Panc1 (cell line): ENCODE data around the gene RIMBP2. TPM values are rescaled to one million over a fixed set of nuclear protein-coding genes. Genes with fewer than 3 reads are reported as not detected.

ENCODE experiments used
- ATAC-seq: fragments of 200-7000 bp; cut with Tn5 transposase; 2 replicates; pipeline ENCODE4 v1.9.1; 2020; ENCODE audit warnings: mild to moderate bottlenecking, moderate library complexity
- BruUV-seq: library from RNA; stranded (reverse); fragments of 400-500 nt; replicated peaks from 2 replicates; lab custom pipeline; 2021; lab: Mats Ljungman, UMichigan
- CTCF ChIA-PET: fragments of 300-600 bp; sonication (Branson Sonifier 250); formaldehyde crosslinking; loops from one replicate; lab custom pipeline; 2022; ENCODE audit warnings: antibody characterized with exemption; lab: Charles Lee
- POLR2A ChIA-PET: fragments of 300-600 bp; sonication (Branson Sonifier 250); formaldehyde crosslinking; loops from one replicate; lab custom pipeline; 2022; ENCODE audit warnings: antibody characterized with exemption; lab: Charles Lee
- DNase-seq: peaks from one replicate; pipeline ENCODE4 v3.0.0-alpha.2; 2010; ENCODE audit warnings: low read depth, low spot score
- H3K27ac ChIP-seq: 2 replicates; pipeline ENCODE4 v1.5.1; 2011; ENCODE audit warnings: mild to moderate bottlenecking, low read length, inconsistent platforms
- H3K27me3 ChIP-seq: fragments of 200-500 bp; sonication (Bioruptor generic); 2 replicates; pipeline ENCODE4 v1.6.0; 2014; ENCODE audit warnings: low read length, inconsistent platforms; ENCODE audit not compliant: control insufficient read depth, insufficient read depth
- H3K36me3 ChIP-seq: fragments of 200-500 bp; sonication (Bioruptor generic); 2 replicates; pipeline ENCODE4 v1.5.1; 2014; ENCODE audit warnings: inconsistent platforms, mild to moderate bottlenecking, low read length, moderate library complexity; ENCODE audit not compliant: control insufficient read depth, insufficient read depth
- H3K4me1 ChIP-seq: 2 replicates; pipeline ENCODE4 v1.5.1; 2011; ENCODE audit warnings: inconsistent platforms, mild to moderate bottlenecking, low read length, moderate library complexity; ENCODE audit not compliant: control insufficient read depth, insufficient read depth
- H3K4me3 ChIP-seq, 2 experiments: 2 replicates each; pipeline ENCODE4 v1.5.1; 2011 to 2012; ENCODE audit warnings: low read depth in 2 of 2, low read length in 2 of 2, mild to moderate bottlenecking in 2 of 2, inconsistent platforms in 1 of 2, moderate library complexity in 1 of 2
- H3K9me3 ChIP-seq: fragments of 200-500 bp; sonication (Bioruptor generic); 2 replicates; pipeline ENCODE4 v1.5.1; 2014; ENCODE audit warnings: low read depth, mild to moderate bottlenecking, inconsistent platforms, low read length, moderate library complexity; ENCODE audit not compliant: control insufficient read depth, insufficient read depth
- CTCF ChIP-seq: fragments of 450-650 bp; IDR thresholded peaks from 2 replicates; pipeline ENCODE4 v1.5.1; 2017; ENCODE audit warnings: mild to moderate bottlenecking
- POLR2AphosphoS5 ChIP-seq: IDR thresholded peaks from 2 replicates; pipeline ENCODE4 v1.6.1; 2012; ENCODE audit warnings: mild to moderate bottlenecking, low read depth, low read length, moderate library complexity
- REST ChIP-seq, 2 experiments: IDR thresholded peaks; 2 replicates each; pipeline ENCODE4 v1.6.1; 2011 to 2012; ENCODE audit warnings: low read depth in 2 of 2, control low read depth in 1 of 2, low read length in 1 of 2, mild to moderate bottlenecking in 1 of 2, moderate library complexity in 1 of 2; ENCODE audit not compliant: insufficient read depth in 1 of 2
- SIN3A ChIP-seq: IDR thresholded peaks from 2 replicates; pipeline ENCODE4 v1.6.1; 2012; ENCODE audit warnings: low read depth, mild to moderate bottlenecking, low read length, moderate library complexity, borderline replicate concordance; ENCODE audit not compliant: insufficient read depth
- TCF7L2 ChIP-seq: IDR thresholded peaks from 2 replicates; pipeline ENCODE4 v1.6.1; 2011; ENCODE audit warnings: mild to moderate bottlenecking, low read depth, low read length, inconsistent platforms
- in situ Hi-C: cut with HindIII; loops from 2 replicates; pipeline ENCODE4 v1.10.0; 2016; ENCODE audit warnings: low sequenced_read_pairs, low pct_unique_long_range_greater_than_20kb
- intact Hi-C: fragments of 100-400 bp; cut with micrococcal nuclease; formaldehyde crosslinking; loops from one replicate; pipeline ENCODE4 v1.10.0; 2022; ENCODE audit not compliant: unreplicated experiment
- total RNA-seq: library from RNA; stranded (reverse); gene quantifications from one replicate; pipeline ENCODE4 v1.2.1, GENCODE V29; 2021; ENCODE audit not compliant: unreplicated experiment

The RIMBP2 gene
- total RNA-seq, 1 experiment from 2014 or later: not detected

GRCh38 chr12:130745921-130746320 is 29.8 kb upstream of the RIMBP2 start:
- no peaks in the 10 kb centered on the region for H3K36me3 ChIP-seq
- H3K27me3 ChIP-seq: 0 out of 2 replicates have a peak, but pooled peaks cover 5% of the 10 kb centered on the region
- intact Hi-C loops (no loop called here), in situ Hi-C loops (loop anchor here (10.0 kb wide), 1 partner anchor 351 kb away; no protein-coding TSS in a partner anchor)
- BruUV-seq: no TSS peak
- no peak overlapping the region for H3K4me3 ChIP-seq
- H3K9me3 ChIP-seq: no peaks in the 10 kb centered on the region
- H3K27ac ChIP-seq: no peak overlapping the region
- ChIA-PET POLR2A (no interaction called here), CTCF (no interaction called here)
- ATAC-seq (no peak), DNase-seq (no peak)
- H3K4me1 ChIP-seq: no peaks in the 10 kb centered on the region
- TF ChIP-seq POLR2AphosphoS5: no peak
- no peak for TF ChIP-seq CTCF
- no peak for TF ChIP-seq TCF7L2
- no peak for TF ChIP-seq REST (IDR thresholded peaks at IDR 0.05; ENCODE audit: insufficient read depth in 1 of 2, low read depth in 2 of 2, low read length in 1 of 2)
- no peak for TF ChIP-seq SIN3A

GRCh38 chr12:130744274-130744673 is 28.2 kb upstream of the RIMBP2 start:
- CTCF ChIA-PET: no interaction called here
- no peak overlapping the region for H3K4me3 ChIP-seq
- H3K36me3 ChIP-seq: no peaks in the 10 kb centered on the region
- DNase-seq (no peak), ATAC-seq (no peak)
- intact Hi-C loops: no loop called here
- BruUV-seq: no TSS peak
- no peaks in the 10 kb centered on the region for H3K4me1 ChIP-seq
- in situ Hi-C loops: loop anchor here (10.0 kb wide), 1 partner anchor 349 kb away; no protein-coding TSS in a partner anchor
- POLR2A ChIA-PET: no interaction called here
- TF ChIP-seq REST (IDR thresholded peaks at IDR 0.05; ENCODE audit: insufficient read depth in 1 of 2, low read depth in 2 of 2, low read length in 1 of 2) (no peak), CTCF (no peak), SIN3A (no peak), TCF7L2 (no peak), POLR2AphosphoS5 (no peak)
- H3K27ac ChIP-seq: no peak overlapping the region
- no peaks in the 10 kb centered on the region for H3K9me3 ChIP-seq
- H3K27me3 ChIP-seq: 0 out of 2 replicates have a peak, but pooled peaks cover 5% of the 10 kb centered on the region
